ENCODE results near the gene SELENOV.

GRCh38 chr19:39497996-39498797, 16.7 kb upstream of the SELENOV start:
- TF ChIP-seq EZH2 (IDR thresholded peaks at IDR 0.05; ENCODE audit: insufficient read depth, low read length) (no peak), CTCF (IDR thresholded peaks at IDR 0.05; ENCODE audit: insufficient read depth, low read depth, low read length) (peak; percentile 7)

Data from astrocyte (in vitro differentiated cells and primary cell).